GM19239 (cell line): ENCODE results near the gene CARS2.
A peak's percentile ranks its signal among the peaks of the same experiment; 100 is the strongest.
"Not testable (repeated sequence)": the region's sequence is repeated elsewhere in the genome, so short reads cannot be mapped to it uniquely, and the experiment has no call there.

ENCODE experiments used
- DNase-seq: peaks from one replicate; pipeline ENCODE4 v3.0.0; 2011; ENCODE audit warnings: low spot score; ENCODE audit not compliant: insufficient read length
- FAIRE-seq: peaks from 2 replicates; lab custom pipeline; 2011; peaks lifted over from hg19 to GRCh38; lab: Jason Lieb, UNC

CARS2 gene

DNA sequence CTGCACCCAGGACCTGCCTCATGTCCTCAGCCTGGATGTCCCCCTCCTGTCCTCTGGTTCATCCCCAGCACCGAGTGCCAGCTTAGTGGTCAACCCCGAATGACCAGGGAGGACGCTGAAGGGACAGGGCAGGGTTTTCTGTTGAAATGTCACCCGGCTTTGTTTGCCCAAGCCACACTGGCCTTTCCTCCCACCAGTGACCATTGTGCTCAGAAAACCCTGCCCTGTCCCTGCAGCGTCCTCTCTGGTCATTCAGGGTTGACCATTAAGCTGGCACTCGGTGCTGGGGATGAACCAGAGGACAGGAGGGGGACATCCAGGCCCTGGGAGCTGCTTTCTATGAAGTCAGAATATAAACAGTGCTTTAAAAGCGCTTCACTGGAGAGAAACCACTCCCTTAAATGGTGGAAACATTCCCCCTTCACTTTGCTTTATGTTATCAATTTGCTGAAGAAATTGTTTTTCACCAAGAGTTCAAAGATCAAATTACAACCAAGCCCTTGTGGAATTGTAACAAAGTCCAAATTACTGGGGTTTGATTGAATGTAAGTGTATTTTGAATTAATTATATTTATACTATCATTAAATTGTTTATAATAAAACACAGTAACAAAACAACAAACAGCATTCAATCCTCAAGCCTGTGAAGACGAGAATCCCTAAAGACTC is 21.4 kb downstream of the CARS2 start:
- FAIRE-seq, result no peak

DNA sequence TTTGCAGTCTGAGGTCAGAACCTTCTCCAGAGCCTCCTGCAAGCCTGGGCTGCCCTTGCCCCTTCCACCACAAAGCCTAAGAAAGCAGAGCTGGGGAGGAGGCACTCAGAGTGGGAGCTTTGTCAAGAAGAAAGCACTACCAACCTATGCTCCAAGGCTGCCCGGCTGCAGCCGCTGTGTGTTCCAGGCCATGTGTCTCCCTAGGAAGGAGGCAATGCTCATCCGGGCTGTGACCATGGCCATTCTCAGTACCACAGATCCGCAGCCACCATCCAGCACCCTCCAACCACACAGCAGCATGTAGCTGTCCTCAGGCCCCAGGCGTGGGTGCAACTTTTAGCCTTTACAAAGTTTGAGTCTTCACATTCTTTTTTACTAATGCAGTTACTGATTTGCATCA is 22.0 kb downstream of the CARS2 start:
- no peak for DNase-seq
- no peak for FAIRE-seq

More for the DNA sequence above, 21.4 kb downstream of the CARS2 start:
- no peak for DNase-seq

DNA sequence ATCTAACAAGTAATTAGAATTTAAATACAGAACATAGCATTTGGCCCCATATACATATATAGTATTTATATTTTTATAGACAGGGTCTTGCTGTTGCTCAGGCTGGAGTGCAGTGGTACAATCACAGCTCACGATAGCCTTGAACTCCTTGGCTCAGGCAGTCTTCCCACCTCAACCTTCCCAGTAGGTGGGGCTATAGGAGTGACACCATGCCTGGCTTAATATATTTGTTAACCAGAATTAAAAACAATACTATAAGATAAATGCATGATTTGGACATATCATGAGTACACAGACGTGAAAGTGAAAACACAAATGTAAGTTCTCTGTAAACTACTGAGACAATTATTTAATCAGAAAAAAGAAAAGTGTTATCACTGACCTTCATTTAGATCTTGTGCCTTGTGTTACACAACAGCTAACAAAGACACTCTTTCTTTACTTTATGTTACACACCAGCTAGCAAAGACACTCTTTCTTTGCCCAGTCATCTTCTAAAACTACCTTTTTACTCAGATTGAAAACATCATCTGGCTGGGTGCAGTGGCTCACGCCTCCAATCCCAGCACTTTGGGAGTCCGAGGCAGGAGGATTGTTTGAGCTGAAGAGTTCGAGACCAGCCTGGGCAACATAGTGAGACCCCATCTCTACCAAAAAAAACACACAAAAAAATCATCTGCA is 22.6 kb downstream of the CARS2 start:
- DNase-seq (no peak), FAIRE-seq (peak; percentile 37)

DNA sequence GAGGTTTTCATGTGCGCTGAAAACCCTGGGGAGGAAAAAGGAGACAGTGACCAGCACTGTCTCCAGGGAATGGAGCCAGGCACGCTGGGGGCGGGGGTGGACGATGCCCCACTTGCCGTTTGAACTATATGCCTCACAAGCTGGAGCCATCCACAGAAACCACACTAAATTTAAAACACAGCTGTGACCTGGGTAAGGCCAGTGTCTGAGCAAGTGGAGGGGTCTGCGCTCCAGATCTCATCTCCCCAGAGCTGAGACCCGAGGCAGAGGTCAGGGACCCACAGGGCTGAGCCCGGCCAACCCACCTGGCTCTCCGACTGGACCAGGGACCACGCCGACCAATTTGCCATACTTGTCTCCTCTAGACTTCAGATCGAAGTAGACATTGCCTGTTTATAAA is 23.2 kb downstream of the CARS2 start:
- no peak for FAIRE-seq

DNA sequence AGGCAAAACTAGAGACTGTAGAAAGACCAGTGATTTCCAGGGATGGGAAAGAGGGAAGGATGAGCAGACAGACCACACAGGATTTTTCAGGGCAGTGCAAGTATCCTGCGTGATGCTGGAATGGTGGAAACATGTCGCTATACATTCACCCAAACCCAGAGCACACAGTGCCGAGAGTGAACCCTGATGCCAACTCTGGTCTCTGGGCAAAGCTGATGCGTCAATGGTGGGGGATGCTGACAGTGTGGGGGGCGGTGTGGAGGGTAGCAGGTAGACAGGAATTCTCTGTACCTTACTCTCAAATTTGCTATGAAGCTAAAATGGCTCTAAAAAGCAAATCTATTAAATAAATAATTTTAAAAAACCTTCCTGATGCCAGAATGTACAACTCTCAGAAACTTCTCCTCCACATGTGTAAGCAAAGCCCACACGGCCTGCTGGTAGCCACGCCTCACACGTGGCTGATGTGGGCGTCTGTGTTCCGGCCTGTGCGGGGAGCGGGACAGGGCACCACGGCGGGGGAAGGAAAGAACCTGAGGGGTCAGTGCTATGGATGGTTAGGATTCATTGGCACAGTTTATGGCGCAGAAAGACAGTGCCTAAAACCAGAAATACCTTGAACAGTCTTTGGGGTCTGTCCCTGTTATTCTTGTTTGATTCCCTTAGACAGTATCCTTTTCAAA is 23.9 kb downstream of the CARS2 start:
- FAIRE-seq, result no peak

More for the DNA sequence above, 23.2 kb downstream of the CARS2 start:
- DNase-seq, result no peak

DNA sequence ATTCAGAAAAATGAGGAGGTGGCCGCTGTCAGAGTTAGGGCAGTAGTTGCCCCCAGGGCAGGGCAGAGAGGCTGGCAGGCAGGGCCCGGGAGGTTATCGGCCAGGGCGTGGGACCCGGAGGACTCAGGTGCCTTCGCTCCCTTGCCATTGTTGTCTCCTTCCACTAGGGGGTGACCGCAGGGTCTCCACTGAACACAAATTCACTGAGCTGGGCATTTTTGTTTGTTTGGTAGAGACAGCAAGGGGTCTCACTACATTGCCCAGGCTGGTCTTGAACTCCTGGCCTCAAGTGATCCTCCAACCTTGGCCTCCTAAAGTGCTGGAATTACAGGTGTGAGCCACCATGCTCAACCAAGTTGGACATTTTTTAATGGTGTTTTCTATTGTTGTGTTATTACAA is 25.1 kb downstream of the CARS2 start:
- DNase-seq, result no peak
- no peak for FAIRE-seq

More for the DNA sequence above, 23.9 kb downstream of the CARS2 start:
- no peak for DNase-seq

DNA sequence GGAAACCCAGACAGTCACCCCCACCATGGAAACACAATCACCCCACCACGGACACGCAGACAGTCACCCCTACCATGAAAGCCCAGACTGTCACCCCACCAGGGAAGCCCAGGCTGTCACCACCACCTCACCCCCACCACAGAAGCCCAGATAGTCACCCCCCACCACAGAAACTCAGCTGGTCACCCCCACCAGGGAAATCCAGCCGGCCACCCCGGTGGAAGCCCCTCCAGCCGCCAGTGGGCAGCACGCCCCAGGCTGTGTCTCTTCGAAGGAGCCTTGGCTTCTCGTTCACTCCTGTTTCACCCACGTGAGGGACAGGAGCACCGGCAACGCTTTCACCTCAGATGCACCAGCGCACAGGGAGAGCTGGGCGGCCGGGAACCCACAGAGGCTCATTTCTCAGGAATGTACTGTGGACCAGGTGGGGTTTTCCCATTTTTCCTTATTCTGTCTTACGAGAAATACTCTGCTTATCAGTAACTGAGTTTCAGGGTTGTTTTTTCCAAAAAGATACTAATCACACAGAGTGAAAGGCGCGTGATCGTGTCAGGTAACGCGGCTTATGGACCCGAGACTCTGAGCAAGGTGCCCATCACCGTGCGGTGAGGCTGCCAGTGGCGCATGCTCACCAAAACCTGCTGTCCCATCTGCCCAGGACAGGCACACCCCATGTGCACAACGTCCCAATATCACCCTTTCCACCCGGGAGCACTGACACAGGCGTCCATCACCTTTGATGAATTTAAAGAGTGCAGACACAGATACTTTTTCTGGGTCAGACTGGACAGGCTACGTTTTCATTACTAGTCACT is 28.0 kb downstream of the CARS2 start:
- FAIRE-seq (no peak), DNase-seq (no peak)

DNA sequence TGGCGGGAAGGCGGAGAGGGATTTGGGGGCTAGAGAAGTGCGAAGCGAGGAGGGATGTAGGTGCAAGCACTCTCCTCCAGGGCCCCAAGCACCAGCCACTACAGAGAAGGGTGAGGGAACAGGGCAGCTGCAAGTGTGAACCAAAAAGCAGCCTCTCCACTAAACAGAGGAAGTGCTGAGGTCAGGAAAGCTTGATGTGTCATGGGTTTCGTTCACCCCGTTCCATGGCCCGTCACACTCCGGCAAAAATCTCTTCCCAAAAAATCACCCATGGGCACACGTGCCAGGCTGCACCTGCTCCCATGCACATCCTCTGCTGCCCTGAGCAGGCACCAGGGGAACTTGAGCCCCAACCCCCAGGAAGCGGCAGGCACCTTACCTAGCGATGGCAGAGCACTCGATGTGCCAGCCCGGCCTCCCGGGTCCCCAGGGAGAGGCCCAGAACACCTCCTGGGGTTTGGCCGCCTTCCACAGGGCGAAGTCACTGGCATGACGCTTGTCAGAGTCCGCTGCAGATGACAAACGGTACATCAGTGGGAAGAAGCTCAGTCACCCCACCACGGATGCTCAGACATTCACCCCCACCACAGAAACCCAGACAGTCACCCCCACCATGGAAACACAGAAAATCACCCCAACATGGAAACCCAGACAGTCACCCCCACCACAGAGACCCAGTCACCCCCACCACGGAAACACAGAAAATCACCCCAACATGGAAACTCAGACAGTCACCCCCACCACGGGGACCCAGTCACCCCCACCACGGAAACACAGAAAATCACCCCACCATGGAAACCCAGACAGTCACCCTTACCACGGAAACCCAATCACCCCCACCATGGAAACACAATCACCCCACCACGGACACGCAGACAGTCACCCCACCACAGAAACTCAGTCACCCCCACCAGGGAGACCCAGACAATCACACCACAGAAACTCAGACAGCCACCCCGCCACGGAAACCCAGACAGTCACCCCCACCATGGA is 29.0 kb downstream of the CARS2 start:
- peak; percentile 92 for FAIRE-seq

DNA sequence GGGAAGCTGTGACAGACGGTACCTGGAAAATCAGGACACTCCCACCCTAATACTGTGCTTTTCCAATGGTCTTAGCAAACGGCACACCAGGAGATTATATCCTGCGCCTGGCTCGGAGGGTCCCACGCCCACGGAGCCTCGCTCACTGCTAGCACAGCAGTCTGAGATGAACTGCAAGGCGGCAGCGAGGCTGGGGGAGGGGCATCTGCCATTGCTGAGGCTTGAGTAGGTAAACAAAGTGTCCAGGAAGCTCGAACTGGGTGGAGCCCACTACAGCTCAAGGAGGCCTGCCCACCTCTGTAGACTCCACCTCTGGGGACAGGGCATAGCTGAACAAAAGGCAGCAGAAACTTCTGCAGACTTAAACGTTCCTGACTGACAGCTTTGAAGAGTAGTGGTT is 36.1 kb downstream of the CARS2 start:
- not testable (repeated sequence) for FAIRE-seq, DNase-seq

More for the DNA sequence above, 29.0 kb downstream of the CARS2 start:
- DNase-seq, result peak; percentile 73

DNA sequence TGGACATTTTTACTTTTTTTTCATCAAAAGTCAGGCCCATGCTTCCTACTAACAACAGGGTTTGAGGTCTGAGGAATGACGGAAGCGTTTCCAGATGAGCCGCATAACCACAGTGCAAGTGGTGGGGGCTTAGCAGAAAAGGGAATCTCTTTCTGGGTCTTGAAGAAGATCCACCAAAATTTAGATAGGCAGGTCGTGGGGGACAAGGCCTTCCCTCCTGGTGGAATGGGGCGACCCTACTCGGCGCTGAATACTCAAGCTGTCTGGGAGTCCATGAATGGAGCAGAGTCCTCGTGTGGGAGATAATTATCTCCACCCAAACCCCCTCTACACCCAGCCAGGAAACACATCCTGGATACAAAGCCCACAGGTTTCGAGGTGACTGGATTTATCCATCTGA is 36.9 kb downstream of the CARS2 start:
- no peak for DNase-seq
- FAIRE-seq, result no peak

DNA sequence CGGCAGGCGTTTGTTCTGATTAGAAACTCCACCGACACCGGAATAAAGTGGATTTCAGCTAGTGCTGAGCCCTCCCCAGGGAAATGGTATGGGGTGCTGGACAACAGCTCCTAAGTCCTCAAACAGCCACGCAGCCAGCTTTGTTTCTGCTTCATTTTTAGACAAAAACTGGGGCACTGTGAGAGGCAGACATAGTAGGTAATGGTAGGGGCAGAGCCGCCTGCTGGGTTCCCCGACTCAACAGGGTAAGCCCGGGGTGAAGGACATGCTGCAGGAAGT is 39.7 kb downstream of the CARS2 start:
- no peak for FAIRE-seq

DNA sequence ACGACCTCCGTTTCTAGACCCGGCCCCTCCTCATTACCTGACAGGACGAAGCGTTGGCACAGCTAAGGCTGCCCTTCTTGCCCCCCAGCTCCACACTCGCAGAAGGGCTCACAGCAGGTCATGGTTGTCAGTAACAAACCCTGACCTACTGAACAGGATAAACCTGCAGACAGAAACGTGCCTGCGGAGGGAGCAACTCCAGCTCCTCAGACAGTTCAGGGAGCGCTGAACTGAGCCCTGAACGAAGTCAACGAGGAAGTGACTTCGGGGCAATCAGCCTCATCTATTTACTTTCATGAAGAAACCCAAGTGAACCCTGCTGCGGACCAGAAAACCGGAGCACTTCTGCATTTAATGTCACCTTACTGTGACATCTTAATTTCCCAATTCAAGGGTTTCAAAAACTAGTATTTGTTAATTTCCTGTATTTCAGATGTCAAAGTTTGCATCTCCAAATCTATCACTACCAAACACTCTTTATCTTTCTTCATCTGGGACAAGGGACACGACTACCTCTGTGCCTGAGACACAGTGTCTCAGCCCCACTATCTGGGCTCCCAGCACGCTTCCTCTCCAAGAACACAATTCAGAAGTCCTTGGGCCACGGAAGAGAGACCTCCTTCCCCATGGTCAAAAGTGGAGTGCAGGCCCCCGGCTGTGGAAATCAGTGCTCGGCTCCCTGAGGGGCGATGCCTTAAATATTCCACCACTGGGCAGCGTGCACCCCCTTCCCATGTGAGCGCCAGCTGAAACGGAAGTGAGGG is 40.2 kb downstream of the CARS2 start:
- FAIRE-seq (no peak), DNase-seq (no peak)

More for the DNA sequence above, 39.7 kb downstream of the CARS2 start:
- DNase-seq, result no peak

DNA sequence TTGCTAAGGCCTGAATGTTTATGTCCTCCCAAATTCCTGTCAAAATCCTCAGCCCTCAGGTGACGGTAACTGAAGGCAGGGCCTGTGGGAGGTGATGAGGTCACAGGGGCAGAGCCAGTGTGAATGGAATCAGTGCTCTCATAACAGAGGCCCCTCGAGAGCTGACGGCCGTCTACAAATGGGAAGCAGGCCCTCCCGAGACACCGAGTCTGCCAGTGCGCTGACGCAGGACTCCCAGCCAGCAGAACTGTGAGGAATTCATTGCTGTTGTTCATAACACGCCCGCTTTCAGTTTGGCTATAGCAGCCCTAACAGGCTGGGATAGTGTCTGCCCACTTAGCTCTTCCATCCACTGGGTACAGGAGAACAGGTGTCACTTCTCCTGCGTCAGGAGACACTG is 41.2 kb downstream of the CARS2 start:
- DNase-seq (no peak), FAIRE-seq (no peak)

DNA sequence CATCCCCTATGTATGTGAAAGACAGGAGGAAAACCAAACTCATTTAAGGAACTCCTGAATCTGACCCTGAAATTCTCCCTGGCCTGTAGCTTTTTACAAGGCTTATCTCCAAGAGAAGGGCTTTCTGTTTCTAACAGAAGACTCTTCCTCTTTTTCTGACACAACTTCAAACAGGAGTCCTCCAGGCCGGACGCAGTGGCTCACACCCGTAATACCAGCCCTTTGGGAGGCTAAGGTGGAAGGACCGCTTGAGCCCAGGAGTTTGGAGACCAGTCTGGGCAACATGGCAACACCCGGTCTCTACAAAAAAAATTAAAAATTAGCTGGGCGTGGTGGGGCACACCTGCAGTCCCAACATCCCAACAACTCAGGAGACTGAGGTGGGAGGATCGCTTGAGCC is 41.9 kb downstream of the CARS2 start:
- FAIRE-seq (no peak), DNase-seq (no peak)

DNA sequence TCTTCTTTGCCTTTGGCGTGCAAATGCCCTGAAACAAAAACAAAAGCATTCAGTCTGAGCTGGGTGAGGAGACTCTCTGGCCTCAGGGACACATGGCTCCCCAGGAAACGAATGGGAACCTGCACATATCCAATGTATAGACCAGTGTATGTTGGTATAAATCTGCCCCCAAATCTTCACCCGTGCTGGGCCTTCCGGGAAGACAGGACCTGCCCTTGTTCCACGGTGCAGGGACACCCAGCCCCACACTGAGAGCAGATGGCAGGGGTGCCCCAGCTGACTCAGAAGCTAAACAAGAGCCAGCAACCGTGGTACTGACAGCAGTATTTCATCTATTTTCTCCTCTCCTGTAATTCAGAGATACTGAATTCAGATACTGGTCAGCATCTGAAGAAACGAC is 42.4 kb downstream of the CARS2 start:
- DNase-seq (no peak), FAIRE-seq (no peak)

DNA sequence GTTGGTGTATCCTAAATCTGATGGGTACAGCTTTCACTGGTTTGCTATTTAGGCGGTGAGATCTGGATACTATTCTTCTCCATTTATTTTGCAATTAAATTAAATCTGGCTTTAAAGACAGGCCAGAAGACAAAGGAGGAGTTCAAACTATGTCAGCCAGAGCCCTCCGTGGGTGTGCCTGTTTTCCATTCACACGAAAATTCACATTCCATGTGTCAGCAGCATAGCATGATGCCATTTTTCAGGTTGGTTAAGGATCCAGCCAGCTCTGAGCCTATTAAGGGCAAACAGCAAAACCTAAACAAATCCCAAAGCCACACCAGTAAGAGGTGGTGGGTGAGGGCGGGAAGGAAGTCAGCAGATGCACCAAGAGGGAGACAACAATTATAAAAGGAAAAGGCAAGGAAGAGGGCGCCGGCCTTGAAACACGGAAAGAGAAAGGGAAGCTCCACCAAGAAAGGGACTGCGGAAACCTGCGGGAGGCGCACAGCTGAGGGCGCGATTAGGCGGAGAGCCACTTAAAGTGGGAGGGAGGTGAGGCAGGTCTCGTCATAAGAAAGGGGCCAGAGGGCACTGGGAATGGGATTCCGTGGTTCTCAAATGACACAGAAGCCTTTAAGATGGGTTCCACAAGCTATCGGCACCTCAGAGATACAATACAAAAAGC is 43.0 kb downstream of the CARS2 start:
- FAIRE-seq, result no peak
- DNase-seq, result no peak

DNA sequence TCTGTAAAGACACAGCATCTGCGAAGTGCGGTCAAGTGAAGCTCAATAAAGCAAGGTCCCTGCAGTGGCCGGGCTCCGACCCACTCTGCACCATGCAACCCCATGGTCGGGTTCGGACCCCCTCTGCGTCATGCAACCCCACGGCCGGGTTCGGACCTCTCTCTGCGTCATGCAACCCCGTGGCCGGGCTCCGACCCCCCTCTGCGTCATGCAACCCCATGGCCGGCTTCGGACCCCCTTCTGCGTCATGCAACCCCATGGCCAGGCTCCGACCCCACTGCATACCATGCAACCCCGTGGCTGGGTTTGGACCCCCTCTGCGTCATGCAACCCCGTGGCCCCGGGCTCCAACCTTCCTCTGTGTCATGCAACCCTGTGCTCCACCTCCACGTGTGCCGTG is 43.8 kb downstream of the CARS2 start:
- FAIRE-seq (no peak), DNase-seq (no peak)

DNA sequence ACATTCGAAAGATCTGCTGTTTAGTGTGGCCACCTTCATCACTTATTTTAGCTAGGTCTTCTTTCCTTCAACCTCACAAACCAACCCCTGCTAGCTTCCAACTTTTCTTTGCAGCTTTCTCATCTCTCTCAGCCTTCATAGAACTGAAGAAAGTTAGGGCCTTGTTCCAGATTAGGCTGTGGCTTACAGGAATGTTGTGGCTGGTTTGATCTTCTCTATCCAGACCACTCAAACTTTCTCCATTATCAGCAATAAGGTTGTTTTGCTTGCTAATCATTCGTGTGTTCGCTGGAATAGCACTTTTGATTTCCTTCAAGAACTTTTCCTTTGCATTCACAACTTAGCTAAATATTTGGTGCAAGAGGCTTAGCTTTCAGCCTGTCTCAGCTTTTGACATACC is 44.7 kb downstream of the CARS2 start:
- DNase-seq, result no peak
- FAIRE-seq, result no peak
